NK-92 treated with Interleukin-12 subunit alpha and Interleukin-12 subunit beta, amount 100 ng/mL, for 24 hours (cell line): ENCODE measurements around the gene HIP1R.
"Not testable (repeated sequence)": the region's sequence is repeated elsewhere in the genome, so short reads cannot be mapped to it uniquely, and the experiment has no call there.

Experiments used
- DNase-seq: peaks from one replicate; lab custom pipeline; 2025; lab: John Stamatoyannopoulos, UW

The HIP1R gene

DNA sequence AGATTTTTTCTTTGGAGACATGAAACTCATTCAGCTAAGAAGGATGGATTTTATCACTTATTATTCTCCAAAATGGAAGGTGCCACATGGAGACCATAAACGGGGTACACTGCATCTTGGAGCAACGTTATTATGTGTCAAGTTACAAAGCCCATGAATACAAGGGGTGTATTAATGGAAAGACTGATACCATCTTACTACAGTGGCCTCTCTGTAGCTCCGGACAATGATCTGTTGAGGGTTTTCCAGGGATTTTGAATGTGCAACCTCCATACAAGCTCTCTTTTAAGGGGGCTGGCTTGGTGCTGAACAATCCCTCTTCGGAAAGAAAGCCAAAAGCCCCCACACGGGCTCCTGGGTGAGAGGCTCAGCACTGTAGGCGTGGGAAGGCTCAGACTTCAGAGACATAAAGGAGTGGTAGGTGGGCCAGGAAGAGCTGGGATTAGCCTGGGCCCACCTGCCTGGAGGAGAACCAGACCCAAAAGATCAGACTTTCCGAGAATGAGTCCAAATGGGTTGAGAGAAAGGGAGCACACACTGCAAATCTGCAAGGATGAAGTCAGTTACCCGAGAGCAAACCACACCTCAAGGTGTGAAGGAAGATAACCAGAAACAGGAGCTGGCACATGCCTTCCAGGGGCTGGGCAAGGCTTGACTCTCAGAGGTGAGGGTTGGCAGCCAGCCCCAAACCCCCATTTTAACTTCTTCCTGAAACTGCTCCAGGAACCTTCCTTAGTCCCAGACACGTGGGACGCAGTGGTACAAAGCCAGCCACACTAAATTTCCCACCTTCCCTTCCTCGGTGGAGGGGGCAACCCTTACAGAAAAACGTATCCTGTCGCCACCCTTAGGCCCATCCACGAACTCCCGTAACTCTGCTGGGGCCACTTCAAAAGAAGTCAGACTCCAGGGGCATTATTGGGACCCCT, 59.2 kb downstream of the HIP1R start:
- DNase-seq: peak; percentile 20

GRCh38 chr12:122895320-122895703, 60.1 kb downstream of the HIP1R start:
- no peak for DNase-seq

- DNase-seq: peak; percentile 72
These were observed 60.7 kb downstream of the HIP1R start, which contains the start of gene VPS37B for GRCh38 chr12:122895704-122896636. VPS37B (minus strand) TSS chr12:122896124; CDS start chr12:122896062, 62 bp downstream.

DNA sequence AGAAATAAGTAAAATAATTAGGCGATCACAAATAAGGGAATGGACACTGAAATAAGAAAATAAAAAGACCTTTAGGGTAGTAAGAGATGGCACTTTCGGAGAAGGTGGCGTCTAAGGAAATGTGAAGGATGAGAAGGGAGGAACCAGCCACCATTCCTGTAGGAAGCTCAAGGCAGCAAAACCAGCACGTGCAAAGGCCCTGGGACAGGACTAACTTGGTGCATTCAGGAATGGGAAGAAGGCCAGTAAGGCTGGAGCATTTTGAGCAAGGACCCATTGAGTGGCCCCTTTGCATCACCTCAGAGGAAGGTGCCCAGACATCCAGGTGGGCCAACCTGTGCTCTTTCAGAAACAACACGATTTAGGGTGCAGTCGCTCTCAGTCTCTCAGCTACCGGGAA, 61.4 kb downstream of the HIP1R start:
- no peak for DNase-seq

DNA sequence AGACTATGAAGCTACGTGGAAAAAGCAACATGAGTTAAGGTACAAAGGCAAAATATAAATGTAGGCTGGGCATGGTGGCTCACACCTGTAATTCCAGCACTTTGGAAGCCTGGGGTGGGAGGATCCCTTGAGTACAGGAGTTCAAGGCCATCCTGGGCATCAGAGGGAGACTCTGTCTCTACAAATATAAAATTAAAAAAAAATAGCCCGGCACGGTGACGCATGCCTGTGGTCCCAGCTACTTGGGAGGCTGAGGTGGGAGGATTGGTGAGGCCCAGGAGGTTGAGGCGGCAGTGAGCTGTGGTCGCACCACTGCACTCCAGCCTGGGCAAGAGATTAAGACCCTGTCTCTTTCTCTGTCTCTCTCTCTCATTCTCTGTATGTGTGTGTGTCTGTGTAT, 64.6 kb downstream of the HIP1R start:
- DNase-seq: no peak

- no peak for DNase-seq
These were observed 67.8 kb downstream of the HIP1R start for GRCh38 chr12:122902854-122903692.

- no peak for DNase-seq
These were observed 68.4 kb downstream of the HIP1R start for GRCh38 chr12:122903693-122904034.

- not testable (repeated sequence) for DNase-seq
These were observed 70.0 kb downstream of the HIP1R start for GRCh38 chr12:122905258-122905657.

- no peak for DNase-seq
These were observed 73.7 kb downstream of the HIP1R start for GRCh38 chr12:122908915-122909314.

- no peak for DNase-seq
These were observed 74.4 kb downstream of the HIP1R start for GRCh38 chr12:122909442-122910288.
